ENCODE results near the gene QRICH1.

Gene QRICH1

GRCh38 chr3:48993834-48994233, 100.0 kb downstream of the QRICH1 start:
- peak; percentile 40 for DNase-seq

GRCh38 chr3:48991851-48992545, 101.9 kb downstream of the QRICH1 start:
- no peak for DNase-seq

GRCh38 chr3:48990636-48991469, 103.0 kb downstream of the QRICH1 start:
- DNase-seq: peak; percentile 73

GRCh38 chr3:48989796-48990635, 103.9 kb downstream of the QRICH1 start, which contains the start of gene P4HTM:
Gene P4HTM, plus strand, starts transcription at chr3:48990241. Its CDS starts 16 bp downstream, at chr3:48990257.
- DNase-seq: peak; percentile 95

- no peak for DNase-seq
Measured at GRCh38 chr3:48989126-48989795, 104.6 kb downstream of the QRICH1 start.

GRCh38 chr3:48985831-48986376, 108.0 kb downstream of the QRICH1 start:
- DNase-seq: peak; percentile 52

GRCh38 chr3:48984663-48985062, 109.2 kb downstream of the QRICH1 start:
- no peak for DNase-seq

- DNase-seq: no peak
Measured at GRCh38 chr3:48983096-48983495, 110.8 kb downstream of the QRICH1 start.

GRCh38 chr3:48982686-48983085, 111.2 kb downstream of the QRICH1 start:
- no peak for DNase-seq

- DNase-seq: no peak
Measured at GRCh38 chr3:48982016-48982415, 111.9 kb downstream of the QRICH1 start.

- no peak for DNase-seq
Measured at GRCh38 chr3:48980295-48980694, 113.6 kb downstream of the QRICH1 start.
